ENCODE data around the gene ANKS6.

- no peak for TF ChIP-seq POLR2A (IDR thresholded peaks at IDR 0.05)
- TF ChIP-seq CTCF (IDR thresholded peaks at IDR 0.05) = no peak
Measured at GRCh38 chr9:98839724-98840123, 43.4 kb upstream of the ANKS6 start.

Data from esophagus squamous epithelium (tissue), 4 donors.